K562 (cell line): ENCODE data around the gene COL4A2. TPM values are rescaled to one million over a fixed set of nuclear protein-coding genes. Genes with fewer than 3 reads are reported as not detected.

ENCODE experiments used
- ATAC-seq: fragments of 200-7000 bp; cut with Tn5 transposase; 3 replicates; pipeline ENCODE4 v1.9.1; 2020; ENCODE audit warnings: moderate library complexity
- BruUV-seq: library from RNA; stranded (reverse); fragments of 400-500 nt; replicated peaks from 2 replicates; lab custom pipeline; 2021; lab: Mats Ljungman, UMichigan
- CTCF ChIA-PET: fragments of 300-600 bp; formaldehyde crosslinking; extraction: SDS; loops from one replicate; lab custom pipeline; 2021; ENCODE audit warnings: low intra/inter-chr PET ratio; lab: Yijun Ruan, JAX
- POLR2A ChIA-PET: fragments of 300-600, 350-650 bp; sonication (Branson Sonifier 250); formaldehyde crosslinking; extraction: SDS; loops from one replicate; lab custom pipeline; 2021; ENCODE audit warnings: antibody characterized with exemption, inconsistent platforms; lab: Yijun Ruan, JAX
- DNase-seq, 4 experiments: peaks; one replicate each; pipeline versions ENCODE4 v3.0.0 to v3.0.0-alpha.2; 2011 to 2018; ENCODE audit warnings: low spot score in 3 of 4, mixed read lengths in 3 of 4; ENCODE audit errors: extremely low read depth in 1 of 4
- FAIRE-seq: peaks from 2 replicates; lab custom pipeline; 2011; peaks lifted over from hg19 to GRCh38; lab: Jason Lieb, UNC
- H2AFZ ChIP-seq: 2 replicates; pipeline ENCODE4 v1.6.0; 2011; ENCODE audit warnings: low read depth, low read length, control low read depth, inconsistent platforms
- H3K27ac ChIP-seq: fragments of 200-600 bp; 3 replicates; pipeline ENCODE4 v1.8.0; 2011; ENCODE audit warnings: low read depth, mild to moderate bottlenecking, control low read depth, inconsistent platforms, low read length, moderate library complexity, mixed read lengths; ENCODE audit errors: extremely low read depth
- H3K27me3 ChIP-seq, 2 experiments: fragments of 300-600 bp in 1 of 2; 2 replicates in 1 of 2; 3 replicates in 1 of 2; pipeline versions ENCODE4 v1.6.0 to v1.8.0; 2011; ENCODE audit warnings: inconsistent platforms in 2 of 2, low read length in 2 of 2, mild to moderate bottlenecking in 1 of 2, mixed read lengths in 1 of 2, moderate library complexity in 1 of 2; ENCODE audit not compliant: control insufficient read depth in 2 of 2, insufficient read depth in 2 of 2
- H3K36me3 ChIP-seq: fragments of 300-600 bp; 3 replicates; pipeline ENCODE4 v1.8.0; 2011; ENCODE audit warnings: mild to moderate bottlenecking, low read length, inconsistent platforms; ENCODE audit not compliant: control insufficient read depth, insufficient read depth
- H3K4me1 ChIP-seq, 2 experiments: fragments of 200-600 bp in 1 of 2; replicated peaks in 1 of 2; 2 replicates in 1 of 2; 3 replicates in 1 of 2; pipeline versions ENCODE4 v1.5.1 to v1.8.0; 2011; ENCODE audit warnings: inconsistent platforms in 2 of 2, low read length in 2 of 2, mild to moderate bottlenecking in 1 of 2, mixed read lengths in 1 of 2, moderate library complexity in 1 of 2; ENCODE audit not compliant: control insufficient read depth in 2 of 2, insufficient read depth in 2 of 2
- H3K4me2 ChIP-seq: 2 replicates; pipeline ENCODE4 v1.6.1; 2011; ENCODE audit warnings: low read length, control low read depth, inconsistent platforms, mixed read lengths; ENCODE audit not compliant: insufficient read depth
- H3K4me3 ChIP-seq: fragments of 200-600 bp; sonication (generic), shearing (Covaris generic); 2 replicates; pipeline ENCODE4 v1.5.1; 2016; ENCODE audit warnings: control low read depth, inconsistent platforms
- H3K79me2 ChIP-seq: fragments of 200-600 bp; 3 replicates; pipeline ENCODE4 v1.8.0; 2011; ENCODE audit warnings: low read length, inconsistent platforms; ENCODE audit not compliant: control insufficient read depth, insufficient read depth
- H3K9ac ChIP-seq, 2 experiments: 2 replicates each; pipeline versions ENCODE4 v1.6.0 to v1.6.1; 2011; ENCODE audit warnings: low read depth in 2 of 2, low read length in 2 of 2, control low read depth in 1 of 2, inconsistent platforms in 1 of 2, mild to moderate bottlenecking in 1 of 2, mixed read lengths in 1 of 2; ENCODE audit not compliant: insufficient read depth in 1 of 2
- H3K9me1 ChIP-seq: one replicate; pipeline ENCODE4 v1.6.0; 2011; ENCODE audit warnings: inconsistent platforms, mild to moderate bottlenecking, low read length, moderate library complexity; ENCODE audit not compliant: control insufficient read depth, insufficient read depth
- H3K9me3 ChIP-seq: replicated peaks from 2 replicates; pipeline ENCODE4 v1.5.1; 2011; ENCODE audit warnings: low read depth, low read length, inconsistent platforms; ENCODE audit not compliant: control insufficient read depth, insufficient read depth
- H4K20me1 ChIP-seq: replicated peaks from 2 replicates; pipeline ENCODE4 v1.6.1; 2011; ENCODE audit warnings: low read length, inconsistent platforms, mixed read lengths; ENCODE audit not compliant: control insufficient read depth, insufficient read depth
- BHLHE40 ChIP-seq: IDR thresholded peaks from 2 replicates; pipeline ENCODE4 v1.6.1; 2011; ENCODE audit warnings: low read length, improper control_type of control experiment
- RBBP5 ChIP-seq: fragments of 200-600 bp; sonication (generic); IDR thresholded peaks from 2 replicates; pipeline ENCODE4 v1.6.1; 2012; ENCODE audit warnings: borderline replicate concordance, mild to moderate bottlenecking, low read length, control low read depth, inconsistent platforms; ENCODE audit not compliant: insufficient read depth, poor library complexity, severe bottlenecking
- SMARCA5 ChIP-seq: fragments of 450-650 bp; IDR thresholded peaks from 2 replicates; pipeline ENCODE4 v1.6.1; 2016
- U2AF1 ChIP-seq: fragments of 200-400 bp; formaldehyde crosslinking; optimal IDR thresholded peaks from 2 replicates; pipeline ENCODE3; 2017; ENCODE audit warnings: mild to moderate bottlenecking, low read depth, low read length, moderate library complexity
- ZNF12 ChIP-seq: sonication (generic); formaldehyde crosslinking; IDR thresholded peaks from 2 replicates; pipeline ENCODE4 v1.4.0; 2020; ENCODE audit warnings: mild to moderate bottlenecking, missing genetic modification reagents
- ZNF384 ChIP-seq: IDR thresholded peaks from 2 replicates; pipeline ENCODE4 v1.6.1; 2012; ENCODE audit warnings: low read depth, low read length, improper control_type of control experiment
- WGBS: fragments of 100-300 bp; shearing (Covaris generic); methylation state at CpG from one replicate; pipeline ENCODE4 v1.1.6; 2016; ENCODE audit warnings: low coverage, mixed read lengths; ENCODE audit not compliant: insufficient coverage; ENCODE audit errors: missing lambda C conversion rate; 5-methylcytosine and 5-hydroxymethylcytosine counted together
- in situ Hi-C: fragments of 300-500 bp; cut with MboI; formaldehyde crosslinking; loops from 4 replicates; pipeline ENCODE4 v1.15.0; 2018; ENCODE audit warnings: inconsistent platforms, mixed read lengths
- intact Hi-C: fragments of 100-400 bp; cut with micrococcal nuclease; formaldehyde crosslinking; loops from 2 replicates; pipeline ENCODE4 v1.14.2; 2022
- polyA plus RNA-seq, 8 experiments: library from polyadenylated mRNA; depleted of rRNA in 4 of 8; stranded (reverse) in 5 of 8; unstranded in 3 of 8; fragments of >200 nt; fragmentation: Nextera tagmentation in 2 of 8; fragmentation: Illumina TruSeq in 1 of 8; extraction: Ambion mirVana in 2 of 8; extraction: Trizol in 1 of 8; gene quantifications; 2 replicates each; pipeline versions ENCODE4 v1.2.1 to v1.2.3, GENCODE V29; 2011 to 2014; ENCODE audit warnings: inconsistent platforms in 1 of 8, missing spikeins in 1 of 8
- total RNA-seq, 7 experiments: library from RNA; depleted of rRNA in 6 of 7; stranded (reverse); fragments of >200 nt in 6 of 7; fragmentation: Illumina TruSeq in 2 of 7; extraction: Trizol in 2 of 7; gene quantifications; 2 replicates each; pipeline versions ENCODE4 v1.2.1 to v1.2.3, GENCODE V29; 2011 to 2021; ENCODE audit warnings: low replicate concordance in 1 of 7
- TF ChIP-seq, protein P1 (sequence below): IDR thresholded peaks from 2 replicates; pipeline ENCODE4 v1.6.1; 2014; ENCODE audit warnings: antibody characterized with exemption
- TF ChIP-seq, protein P2 (sequence below): fragments of 250-450 bp; sonication (Bioruptor Pico); IDR thresholded peaks from 2 replicates; pipeline ENCODE4 v1.8.0; 2021; ENCODE audit warnings: moderate library complexity, mild to moderate bottlenecking, inconsistent platforms
- TF ChIP-seq, protein P3 (sequence below), 2 experiments: fragments of 200-800 bp in 1 of 2; sonication (Bioruptor generic) in 1 of 2; sonication (generic) in 1 of 2; formaldehyde crosslinking in 1 of 2; IDR thresholded peaks in 1 of 2; conservative IDR thresholded peaks in 1 of 2; 2 replicates each; pipeline versions ENCODE4 v1.5.0 to v1.6.1; 2016 to 2020; ENCODE audit warnings: missing compliant biosample characterization in 1 of 2, missing genetic modification characterization in 1 of 2, missing genetic modification reagents in 1 of 2

COL4A2 gene
- total and polyA plus RNA-seq, 9 of the 15 experiments (the other 6 are each of a cell fraction or from before 2014, with no cell fraction given), result 0.13 to 15.2 (median 8.1) TPM

DNA sequence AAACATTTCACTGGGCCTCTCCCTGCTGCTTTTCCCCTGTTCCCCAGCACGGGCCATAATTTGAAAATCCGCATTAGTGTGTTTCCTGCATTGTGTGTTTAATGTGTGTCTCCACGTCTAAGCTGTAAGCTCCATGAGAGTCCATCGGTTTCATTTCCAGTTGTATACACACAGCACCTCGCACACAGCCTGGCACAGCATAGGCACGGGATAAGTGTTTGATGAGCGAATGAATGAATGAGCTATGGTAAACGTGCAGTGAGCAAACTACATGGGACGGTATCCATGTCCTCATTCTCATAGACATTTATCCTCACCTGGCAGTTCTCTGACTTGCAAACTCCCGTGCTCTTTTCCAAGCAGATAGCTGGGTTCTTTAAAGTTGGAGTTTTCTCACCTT lies 148.4 kb downstream of the COL4A2 start:
- H3K4me1 ChIP-seq, result peaks cover 6 to 17% of the 10 kb centered on the region in 2 experiments; a peak in 4 of 5 replicates
- H3K79me2 ChIP-seq, result no peaks in the 10 kb centered on the region
- intact Hi-C loops, result loop anchor here (5.0 to 10.0 kb wide), 4 partner anchors 72 to 459 kb away; partner anchors contain the start of genes ANKRD10, ING1 and RAB20
- TF ChIP-seq ZNF384 (no peak), SMARCA5 (no peak), BHLHE40 (no peak), U2AF1 (no peak), ZNF12 (CRISPR knock-in tag) (no peak), RBBP5 (no peak)
- TF ChIP-seq, protein P1, sequence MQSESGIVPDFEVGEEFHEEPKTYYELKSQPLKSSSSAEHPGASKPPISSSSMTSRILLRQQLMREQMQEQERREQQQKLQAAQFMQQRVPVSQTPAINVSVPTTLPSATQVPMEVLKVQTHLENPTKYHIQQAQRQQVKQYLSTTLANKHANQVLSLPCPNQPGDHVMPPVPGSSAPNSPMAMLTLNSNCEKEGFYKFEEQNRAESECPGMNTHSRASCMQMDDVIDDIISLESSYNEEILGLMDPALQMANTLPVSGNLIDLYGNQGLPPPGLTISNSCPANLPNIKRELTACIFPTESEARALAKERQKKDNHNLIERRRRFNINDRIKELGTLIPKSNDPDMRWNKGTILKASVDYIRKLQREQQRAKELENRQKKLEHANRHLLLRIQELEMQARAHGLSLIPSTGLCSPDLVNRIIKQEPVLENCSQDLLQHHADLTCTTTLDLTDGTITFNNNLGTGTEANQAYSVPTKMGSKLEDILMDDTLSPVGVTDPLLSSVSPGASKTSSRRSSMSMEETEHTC, result no peak
- TF ChIP-seq, protein P2, sequence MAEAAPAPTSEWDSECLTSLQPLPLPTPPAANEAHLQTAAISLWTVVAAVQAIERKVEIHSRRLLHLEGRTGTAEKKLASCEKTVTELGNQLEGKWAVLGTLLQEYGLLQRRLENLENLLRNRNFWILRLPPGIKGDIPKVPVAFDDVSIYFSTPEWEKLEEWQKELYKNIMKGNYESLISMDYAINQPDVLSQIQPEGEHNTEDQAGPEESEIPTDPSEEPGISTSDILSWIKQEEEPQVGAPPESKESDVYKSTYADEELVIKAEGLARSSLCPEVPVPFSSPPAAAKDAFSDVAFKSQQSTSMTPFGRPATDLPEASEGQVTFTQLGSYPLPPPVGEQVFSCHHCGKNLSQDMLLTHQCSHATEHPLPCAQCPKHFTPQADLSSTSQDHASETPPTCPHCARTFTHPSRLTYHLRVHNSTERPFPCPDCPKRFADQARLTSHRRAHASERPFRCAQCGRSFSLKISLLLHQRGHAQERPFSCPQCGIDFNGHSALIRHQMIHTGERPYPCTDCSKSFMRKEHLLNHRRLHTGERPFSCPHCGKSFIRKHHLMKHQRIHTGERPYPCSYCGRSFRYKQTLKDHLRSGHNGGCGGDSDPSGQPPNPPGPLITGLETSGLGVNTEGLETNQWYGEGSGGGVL, result no peak
- TF ChIP-seq, protein P3, sequence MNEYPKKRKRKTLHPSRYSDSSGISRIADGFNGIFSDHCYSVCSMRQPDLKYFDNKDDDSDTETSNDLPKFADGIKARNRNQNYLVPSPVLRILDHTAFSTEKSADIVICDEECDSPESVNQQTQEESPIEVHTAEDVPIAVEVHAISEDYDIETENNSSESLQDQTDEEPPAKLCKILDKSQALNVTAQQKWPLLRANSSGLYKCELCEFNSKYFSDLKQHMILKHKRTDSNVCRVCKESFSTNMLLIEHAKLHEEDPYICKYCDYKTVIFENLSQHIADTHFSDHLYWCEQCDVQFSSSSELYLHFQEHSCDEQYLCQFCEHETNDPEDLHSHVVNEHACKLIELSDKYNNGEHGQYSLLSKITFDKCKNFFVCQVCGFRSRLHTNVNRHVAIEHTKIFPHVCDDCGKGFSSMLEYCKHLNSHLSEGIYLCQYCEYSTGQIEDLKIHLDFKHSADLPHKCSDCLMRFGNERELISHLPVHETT (CRISPR knock-in tag; conservative IDR thresholded peaks at IDR 0.05 in 1 of 2, IDR thresholded peaks at IDR 0.05 in 1 of 2), result no peak
- ChIA-PET CTCF (interaction anchor here (1.0 kb wide), 1 partner anchor 117 kb away, joined by 3 read pairs; no protein-coding TSS in a partner anchor), POLR2A (interaction anchor here (0.5 to 1.2 kb wide), 3 partner anchors 11 to 260 kb away, joined by 3 to 4 read pairs (median 3); no protein-coding TSS in a partner anchor)
- WGBS, result 26% methylated on average over 10 of the region's 10 CpGs
- no peak overlapping the region for H3K9ac ChIP-seq
- no peak overlapping the region for H3K27ac ChIP-seq
- no TSS peak for BruUV-seq
- no peak overlapping the region for H3K4me3 ChIP-seq
- peaks cover 4 to 7% of the 10 kb centered on the region in 2 experiments; a peak in 4 of 5 replicates for H3K27me3 ChIP-seq
- no peaks in the 10 kb centered on the region for H3K9me1 ChIP-seq
- H3K4me2 ChIP-seq, result no peak overlapping the region
- H3K9me3 ChIP-seq, result no peaks in the 10 kb centered on the region
- H3K36me3 ChIP-seq, result no peaks in the 10 kb centered on the region
- in situ Hi-C loops, result no loop called here
- ATAC-seq (no peak), DNase-seq (no peak), FAIRE-seq (no peak)
- no peaks in the 10 kb centered on the region for H4K20me1 ChIP-seq
- H2AFZ ChIP-seq, result no peak overlapping the region
